CD4-positive, CD25-positive, alpha-beta regulatory T cell (primary cell): Measurements from ENCODE around the gene ZDHHC13. TPM values are rescaled to one million over a fixed set of nuclear protein-coding genes. Genes with fewer than 3 reads are reported as not detected.

ENCODE experiments used
- ATAC-seq, 2 donors: fragments of 150-1000 bp; cut with Tn5 transposase; one replicate each; pipeline ENCODE4 v1.10.0; 2021; ENCODE audit warnings: low read depth in 2 of 2, moderate number of reproducible peaks in 2 of 2, moderate library complexity in 1 of 2
- DNase-seq, 3 donors: peaks; one replicate each; pipeline versions ENCODE4 v3.0.0 to v3.0.0-alpha.2; 2012 to 2022; ENCODE audit warnings: mixed read lengths in 1 of 3
- H3K27ac ChIP-seq: one replicate; pipeline ENCODE4 v1.7.0; 2013; ENCODE audit warnings: mild to moderate bottlenecking, low read length; ENCODE audit not compliant: insufficient read depth, poor library complexity, severe bottlenecking
- H3K27me3 ChIP-seq: one replicate; pipeline ENCODE4 v1.7.0; 2013; ENCODE audit warnings: low read length; ENCODE audit not compliant: control insufficient read depth, insufficient read depth
- H3K36me3 ChIP-seq: one replicate; pipeline ENCODE4 v1.7.0; 2013; ENCODE audit warnings: mild to moderate bottlenecking, low read length, moderate library complexity; ENCODE audit not compliant: control insufficient read depth, insufficient read depth
- H3K4me1 ChIP-seq: 2 replicates; pipeline ENCODE4 v1.7.0; 2013; ENCODE audit warnings: mild to moderate bottlenecking, low read length; ENCODE audit not compliant: insufficient read depth, control insufficient read depth, poor library complexity, severe bottlenecking
- H3K4me3 ChIP-seq: one replicate; pipeline ENCODE4 v1.7.0; 2013; ENCODE audit warnings: low read depth, mild to moderate bottlenecking, low read length, moderate library complexity
- H3K9me3 ChIP-seq, 2 experiments: 1 replicate in 1 of 2; 2 replicates in 1 of 2; pipeline ENCODE4 v1.7.0; 2013; ENCODE audit warnings: low read length in 2 of 2, mild to moderate bottlenecking in 1 of 2, moderate library complexity in 1 of 2; ENCODE audit not compliant: control insufficient read depth in 2 of 2
- H3K27ac Mint-ChIP-seq, 3 donors: one replicate each; pipeline ENCODE4 v1.8.0; 2020 to 2022; ENCODE audit warnings: mild to moderate bottlenecking in 3 of 3, mixed read lengths in 3 of 3, moderate library complexity in 2 of 3
- H3K27me3 Mint-ChIP-seq: one replicate; pipeline ENCODE4 v1.8.0; 2022; ENCODE audit warnings: mild to moderate bottlenecking, mixed read lengths
- H3K36me3 Mint-ChIP-seq: one replicate; pipeline ENCODE4 v1.8.0; 2020; ENCODE audit warnings: mixed read lengths
- H3K4me1 Mint-ChIP-seq, 4 donors: one replicate each; pipeline ENCODE4 v1.8.0; 2020 to 2022; ENCODE audit warnings: mixed read lengths in 4 of 4, mild to moderate bottlenecking in 1 of 4
- H3K4me3 Mint-ChIP-seq, 4 donors: one replicate each; pipeline ENCODE4 v1.8.0; 2020 to 2022; ENCODE audit warnings: mild to moderate bottlenecking in 4 of 4, mixed read lengths in 4 of 4, moderate library complexity in 3 of 4
- H3K9me3 Mint-ChIP-seq, 7 donors: one replicate each; pipeline ENCODE4 v1.8.0; 2020 to 2022; ENCODE audit warnings: mixed read lengths in 7 of 7, mild to moderate bottlenecking in 3 of 7, moderate library complexity in 2 of 7
- polyA plus RNA-seq, 4 donors: library from polyadenylated mRNA; unstranded; fragments of 300-500 nt; fragmentation: Illumina TruSeq; gene quantifications; one replicate each; pipeline ENCODE4 v1.2.3, GENCODE V29; 2021
- total RNA-seq: library from RNA; stranded (reverse); gene quantifications from one replicate; pipeline ENCODE4 v1.2.3, GENCODE V29; 2022

ZDHHC13 gene
- total and polyA plus RNA-seq, 5 donors from 2014 or later: 9.6 to 21.0 (median 16.2) TPM

DNA sequence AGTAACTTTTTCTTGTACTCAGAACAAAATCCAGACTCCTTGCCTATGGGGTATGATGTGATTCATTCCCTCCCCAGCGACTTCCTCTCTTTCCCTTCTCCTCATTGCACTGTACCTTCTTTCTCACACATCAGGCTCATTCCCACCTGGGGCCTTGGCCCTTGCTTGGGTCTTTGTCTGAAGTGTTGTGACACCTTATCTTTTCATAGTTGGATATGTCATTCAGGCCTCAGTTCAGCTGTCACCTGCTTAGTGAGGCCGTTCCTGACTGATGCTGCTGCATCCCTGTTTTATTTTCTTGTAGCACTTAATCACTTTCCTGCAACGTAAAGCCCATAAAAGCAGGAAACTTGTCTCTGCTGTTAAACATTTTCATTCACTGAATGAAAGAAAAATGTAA, 39.9 kb downstream of the ZDHHC13 start:
- no peak for ATAC-seq
- no peaks in the 10 kb centered on the region for H3K27me3 Mint-ChIP-seq
- Histone ChIP-seq H3K36me3 (peaks cover 51% of the 10 kb centered on the region), H3K9me3 (no peaks in the 10 kb centered on the region), H3K27me3 (no peaks in the 10 kb centered on the region), H3K27ac (no peak overlapping the region), H3K4me3 (no peak overlapping the region), H3K4me1 (no peaks in the 10 kb centered on the region)
- H3K36me3 Mint-ChIP-seq: peaks cover 63% of the 10 kb centered on the region
- H3K4me3 Mint-ChIP-seq: no peak overlapping the region
- H3K27ac Mint-ChIP-seq: no peak overlapping the region
- H3K4me1 Mint-ChIP-seq: peaks cover 0 to 4% (median 0%) of the 10 kb centered on the region in 4 donors
- H3K9me3 Mint-ChIP-seq: no peaks in the 10 kb centered on the region
- DNase-seq: no peak

DNA sequence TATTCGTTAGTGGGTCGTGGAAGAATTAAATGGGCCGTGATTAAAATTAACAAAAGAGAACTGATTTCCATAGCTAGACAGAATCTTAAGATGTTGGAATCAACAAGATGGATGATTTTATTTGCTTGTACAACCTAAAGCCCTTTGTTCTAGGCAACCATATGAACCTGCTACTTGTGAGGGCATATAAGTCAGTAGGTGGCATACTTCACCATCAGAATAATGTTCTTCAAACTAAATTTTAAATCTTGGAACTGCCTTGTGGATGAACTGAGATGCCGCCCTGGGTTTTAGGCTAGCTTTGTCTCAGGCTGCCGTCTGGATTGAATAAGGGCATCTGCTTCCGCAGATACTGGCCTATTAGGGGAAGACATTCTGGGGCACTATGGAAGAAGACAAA, 43.9 kb downstream of the ZDHHC13 start:
- ATAC-seq (no peak), DNase-seq (no peak)
- Mint-ChIP-seq H3K9me3 (no peaks in the 10 kb centered on the region), H3K27me3 (no peaks in the 10 kb centered on the region), H3K4me3 (no peak overlapping the region), H3K27ac (peak overlapping the region in 1 of 3 donors; percentile 18), H3K36me3 (peaks cover 73% of the 10 kb centered on the region), H3K4me1 (peaks cover 0 to 8% (median 7%) of the 10 kb centered on the region in 4 donors)
- Histone ChIP-seq H3K27me3 (no peaks in the 10 kb centered on the region), H3K27ac (no peak overlapping the region), H3K4me3 (no peak overlapping the region), H3K36me3 (peaks cover 41% of the 10 kb centered on the region), H3K9me3 (no peaks in the 10 kb centered on the region), H3K4me1 (no peaks in the 10 kb centered on the region)

DNA sequence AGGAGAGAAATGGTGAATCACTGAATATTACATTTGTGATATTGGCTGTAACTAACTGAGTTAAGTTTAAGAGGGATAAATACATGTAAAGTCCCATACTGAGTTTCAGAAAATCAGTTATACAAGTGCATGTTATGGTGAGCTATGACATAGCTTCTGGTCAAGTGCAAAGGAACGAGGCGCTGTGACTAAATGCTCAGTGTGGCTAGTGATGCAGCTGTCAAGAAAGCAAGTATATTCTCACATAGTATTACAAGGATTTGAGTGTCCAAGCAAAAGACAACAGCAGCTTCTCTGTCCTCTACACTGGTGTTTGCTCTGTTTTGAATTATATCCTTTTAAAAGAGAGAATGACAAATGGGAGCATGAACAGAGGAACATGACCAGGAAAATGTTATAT, 44.7 kb downstream of the ZDHHC13 start:
- DNase-seq: no peak
- no peak for ATAC-seq
- Histone ChIP-seq H3K4me3 (no peak overlapping the region), H3K27me3 (no peaks in the 10 kb centered on the region), H3K27ac (no peak overlapping the region), H3K4me1 (no peaks in the 10 kb centered on the region), H3K36me3 (peaks cover 42% of the 10 kb centered on the region), H3K9me3 (no peaks in the 10 kb centered on the region)
- no peaks in the 10 kb centered on the region for H3K9me3 Mint-ChIP-seq
- H3K36me3 Mint-ChIP-seq: peaks cover 75% of the 10 kb centered on the region
- no peak overlapping the region for H3K4me3 Mint-ChIP-seq
- H3K4me1 Mint-ChIP-seq: peaks cover 0 to 8% (median 7%) of the 10 kb centered on the region in 4 donors
- no peak overlapping the region for H3K27ac Mint-ChIP-seq
- no peaks in the 10 kb centered on the region for H3K27me3 Mint-ChIP-seq

DNA sequence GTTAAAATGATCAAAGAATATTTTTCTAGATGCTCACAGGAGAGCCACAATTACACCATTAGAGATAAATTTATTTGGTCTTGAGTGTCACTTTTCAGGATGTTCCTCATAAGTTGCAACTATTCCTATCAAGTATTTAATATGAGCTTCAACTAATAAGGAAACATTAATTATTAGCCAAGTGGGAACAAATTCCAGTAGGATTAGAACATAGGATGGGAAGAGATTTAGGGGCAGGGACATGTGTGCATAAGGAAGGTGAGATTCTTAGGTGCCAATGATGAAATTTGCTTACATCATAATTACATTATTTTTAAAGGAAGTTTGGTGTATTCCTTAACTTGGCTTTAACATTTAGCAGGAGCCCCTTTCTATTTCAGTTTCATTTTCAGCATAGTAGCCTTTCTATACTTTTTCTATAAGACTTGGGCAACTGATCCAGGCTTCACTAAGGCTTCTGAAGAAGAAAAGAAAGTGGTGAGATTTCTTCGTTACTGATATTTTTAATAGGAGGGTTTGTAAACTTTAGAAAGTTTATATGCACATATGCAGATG, 46.1 kb downstream of the ZDHHC13 start:
- Histone ChIP-seq H3K27ac (no peak overlapping the region), H3K9me3 (no peaks in the 10 kb centered on the region), H3K27me3 (no peaks in the 10 kb centered on the region), H3K4me1 (no peaks in the 10 kb centered on the region), H3K36me3 (peaks cover 47% of the 10 kb centered on the region), H3K4me3 (no peak overlapping the region)
- Mint-ChIP-seq H3K4me1 (peaks cover 0 to 8% (median 7%) of the 10 kb centered on the region in 4 donors), H3K27me3 (no peaks in the 10 kb centered on the region), H3K36me3 (peaks cover 72% of the 10 kb centered on the region), H3K27ac (peak overlapping the region in 1 of 3 donors; percentile 37), H3K9me3 (no peaks in the 10 kb centered on the region), H3K4me3 (no peak overlapping the region)
- DNase-seq (no peak), ATAC-seq (no peak)

DNA sequence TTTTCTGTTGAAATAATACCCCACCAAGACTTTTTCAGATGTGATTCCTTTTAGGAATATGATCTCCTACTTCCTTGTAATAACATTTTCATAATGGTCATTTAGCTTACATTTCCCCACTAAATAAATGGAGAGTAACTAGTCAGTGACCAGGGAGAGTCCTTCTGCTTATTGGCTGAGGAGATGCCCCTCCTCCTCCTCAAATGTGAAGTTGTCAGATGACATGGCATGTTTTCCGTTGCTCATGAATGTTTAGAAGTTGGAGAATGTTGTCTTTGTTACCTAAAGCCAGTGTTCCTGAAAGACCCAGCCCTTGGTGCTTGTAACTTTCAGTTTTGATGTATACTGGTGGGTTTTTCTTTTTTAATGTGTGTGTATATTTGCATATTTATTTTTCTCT, 46.6 kb downstream of the ZDHHC13 start:
- DNase-seq (no peak), ATAC-seq (no peak)
- H3K27ac Mint-ChIP-seq: no peak overlapping the region
- Histone ChIP-seq H3K4me1 (no peaks in the 10 kb centered on the region), H3K36me3 (peaks cover 51% of the 10 kb centered on the region), H3K4me3 (no peak overlapping the region), H3K9me3 (no peaks in the 10 kb centered on the region), H3K27me3 (no peaks in the 10 kb centered on the region), H3K27ac (no peak overlapping the region)
- H3K4me3 Mint-ChIP-seq: no peak overlapping the region
- no peaks in the 10 kb centered on the region for H3K27me3 Mint-ChIP-seq
- peaks cover 0 to 8% (median 7%) of the 10 kb centered on the region in 4 donors for H3K4me1 Mint-ChIP-seq
- peaks cover 77% of the 10 kb centered on the region for H3K36me3 Mint-ChIP-seq
- H3K9me3 Mint-ChIP-seq: no peaks in the 10 kb centered on the region

DNA sequence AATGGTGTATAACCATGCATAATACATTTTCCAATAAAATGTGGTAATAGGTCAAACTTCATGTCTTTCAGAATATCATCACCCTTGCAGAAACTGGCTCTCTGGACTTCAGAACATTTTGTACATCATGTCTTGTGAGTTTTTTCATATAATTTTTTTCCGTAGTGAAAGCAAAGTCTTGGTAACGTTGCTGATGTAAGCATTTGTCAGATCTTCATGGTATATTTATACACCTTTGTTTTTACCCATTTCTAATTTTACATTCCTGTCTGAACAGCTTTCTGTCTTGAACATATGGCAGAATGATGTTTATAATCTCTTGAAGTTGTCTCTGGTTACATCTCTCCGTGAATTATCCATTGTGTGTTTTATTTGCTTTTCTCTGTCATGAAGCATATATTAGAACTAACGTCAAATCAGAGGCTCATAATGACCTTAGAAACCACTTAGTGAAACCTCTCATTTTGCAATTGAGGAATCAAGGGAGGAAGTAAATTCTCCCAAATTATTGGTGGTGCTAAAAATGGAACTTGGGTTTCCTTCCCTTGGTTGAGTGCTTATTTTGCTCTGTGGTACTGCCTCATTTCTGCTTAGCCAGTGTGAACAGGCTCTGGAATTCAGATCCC, 47.4 kb downstream of the ZDHHC13 start:
- no peak overlapping the region for H3K4me3 ChIP-seq
- Mint-ChIP-seq H3K4me3 (no peak overlapping the region), H3K36me3 (peaks cover 79% of the 10 kb centered on the region), H3K27ac (no peak overlapping the region), H3K27me3 (no peaks in the 10 kb centered on the region), H3K9me3 (no peaks in the 10 kb centered on the region), H3K4me1 (peaks cover 0 to 8% (median 7%) of the 10 kb centered on the region in 4 donors)
- H3K4me1 ChIP-seq: no peaks in the 10 kb centered on the region
- H3K9me3 ChIP-seq: no peaks in the 10 kb centered on the region
- H3K27ac ChIP-seq: no peak overlapping the region
- H3K27me3 ChIP-seq: no peaks in the 10 kb centered on the region
- peaks cover 51% of the 10 kb centered on the region for H3K36me3 ChIP-seq
- DNase-seq (no peak), ATAC-seq (no peak)

DNA sequence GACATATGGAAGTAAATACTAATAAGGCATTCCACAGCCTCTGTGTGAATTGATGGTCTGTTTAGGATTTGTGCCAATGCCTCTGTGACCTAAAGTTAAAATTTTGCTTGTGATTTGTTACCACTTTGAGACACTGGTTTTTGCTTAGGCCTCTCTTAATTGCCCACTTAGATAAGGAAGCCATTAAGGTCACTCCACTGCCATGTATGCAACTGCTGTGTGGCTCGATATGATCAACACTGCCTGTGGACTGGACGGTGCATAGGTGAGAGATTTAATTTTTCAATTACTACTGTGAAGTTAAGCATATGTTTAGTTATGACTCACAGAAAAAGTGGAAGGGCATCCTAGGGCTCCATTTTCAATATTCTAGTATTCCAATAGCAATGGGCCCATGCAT, 47.9 kb downstream of the ZDHHC13 start:
- H3K4me3 ChIP-seq: no peak overlapping the region
- peaks cover 50% of the 10 kb centered on the region for H3K36me3 ChIP-seq
- peaks cover 80% of the 10 kb centered on the region for H3K36me3 Mint-ChIP-seq
- H3K27ac ChIP-seq: no peak overlapping the region
- no peaks in the 10 kb centered on the region for H3K27me3 Mint-ChIP-seq
- no peaks in the 10 kb centered on the region for H3K9me3 Mint-ChIP-seq
- DNase-seq: no peak
- H3K9me3 ChIP-seq: no peaks in the 10 kb centered on the region
- no peak overlapping the region for H3K27ac Mint-ChIP-seq
- no peak for ATAC-seq
- H3K4me3 Mint-ChIP-seq: no peak overlapping the region
- H3K4me1 ChIP-seq: no peaks in the 10 kb centered on the region
- H3K4me1 Mint-ChIP-seq: peaks cover 0 to 8% (median 7%) of the 10 kb centered on the region in 4 donors
- H3K27me3 ChIP-seq: no peaks in the 10 kb centered on the region

DNA sequence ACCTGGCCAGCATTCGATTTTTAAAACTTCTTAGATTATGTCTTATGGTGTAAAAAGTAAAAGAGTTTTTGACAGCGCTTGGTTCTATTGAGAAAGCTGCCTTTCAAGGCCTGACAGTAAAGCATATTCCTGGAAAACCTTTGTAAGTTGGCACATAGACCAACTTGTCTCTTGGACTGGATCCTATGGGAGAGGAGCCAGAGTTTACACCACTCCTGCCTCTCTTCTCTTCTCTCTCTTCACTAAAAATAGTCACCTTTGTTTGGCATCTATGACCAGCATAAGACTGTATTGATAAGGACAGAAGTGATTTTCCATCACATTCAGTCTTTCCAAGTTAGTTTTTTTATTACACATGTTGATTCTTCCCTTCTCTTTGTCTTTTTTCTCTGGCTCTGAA, 51.1 kb downstream of the ZDHHC13 start:
- Mint-ChIP-seq H3K27me3 (no peaks in the 10 kb centered on the region), H3K9me3 (no peaks in the 10 kb centered on the region), H3K4me1 (peaks cover 0 to 3% (median 1%) of the 10 kb centered on the region in 4 donors), H3K27ac (no peak overlapping the region), H3K36me3 (peaks cover 77% of the 10 kb centered on the region), H3K4me3 (no peak overlapping the region)
- no peak overlapping the region for H3K4me3 ChIP-seq
- no peaks in the 10 kb centered on the region for H3K27me3 ChIP-seq
- no peak overlapping the region for H3K27ac ChIP-seq
- DNase-seq (no peak), ATAC-seq (no peak)
- H3K36me3 ChIP-seq: peaks cover 77% of the 10 kb centered on the region
- no peaks in the 10 kb centered on the region for H3K9me3 ChIP-seq
- no peaks in the 10 kb centered on the region for H3K4me1 ChIP-seq
